ENCODE measurements around the gene UCP2.
A peak's percentile ranks its signal among the peaks of the same experiment; 100 is the strongest.
"Not testable (repeated sequence)": the region's sequence is repeated elsewhere in the genome, so short reads cannot be mapped to it uniquely, and the experiment has no call there.

Gene UCP2

GRCh38 chr11:73989156-73989555 is 6.5 kb upstream of the UCP2 start:
- Histone ChIP-seq H3K9me3 (ENCODE audit: control insufficient read depth in 2 of 2, low read length in 2 of 2) (no peaks in the 10 kb centered on the region), H3K9ac (ENCODE audit: low read length in 2 of 2) (no peak overlapping the region), H3K4me1 (ENCODE audit: control insufficient read depth, insufficient read depth, low read length) (peaks cover under 1% of the 10 kb centered on the region), H3K4me3 (ENCODE audit: low read length in 2 of 2) (no peak overlapping the region), H3K36me3 (ENCODE audit: control insufficient read depth in 2 of 2, insufficient read depth in 2 of 2, low read length in 2 of 2) (no peaks in the 10 kb centered on the region), H3K27ac (ENCODE audit: low read length) (no peak overlapping the region), H3K27me3 (ENCODE audit: control insufficient read depth in 1 of 2, insufficient read depth in 2 of 2, low read length in 2 of 2) (no peaks in the 10 kb centered on the region)

DNA sequence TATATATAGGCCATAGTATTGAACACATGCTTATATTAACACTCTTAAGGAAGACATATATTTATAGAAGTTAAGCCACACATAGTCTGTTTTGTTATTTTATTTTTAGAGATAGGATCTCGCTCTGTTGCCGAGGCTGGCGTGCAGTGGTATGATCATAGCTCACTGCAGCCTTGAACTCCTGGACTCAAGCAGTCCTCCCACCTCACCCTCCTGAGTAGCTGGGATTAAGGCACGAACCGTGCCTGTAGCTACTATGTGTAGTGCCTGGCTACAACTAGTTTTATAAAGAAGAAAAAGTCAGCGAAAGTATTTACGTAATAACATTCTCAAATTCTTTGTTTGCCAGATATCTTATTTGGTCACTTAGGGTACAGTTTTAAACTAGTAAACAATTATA is 5.6 kb upstream of the UCP2 start:
- Histone ChIP-seq H3K9me3 (ENCODE audit: control insufficient read depth in 2 of 2, low read length in 2 of 2) (no peaks in the 10 kb centered on the region), H3K4me1 (ENCODE audit: control insufficient read depth, insufficient read depth, low read length) (peaks cover 9% of the 10 kb centered on the region), H3K27me3 (ENCODE audit: control insufficient read depth in 1 of 2, insufficient read depth in 2 of 2, low read length in 2 of 2) (no peaks in the 10 kb centered on the region), H3K9ac (ENCODE audit: low read length in 2 of 2) (no peak overlapping the region), H3K4me3 (ENCODE audit: low read length in 2 of 2) (no peak overlapping the region), H3K36me3 (ENCODE audit: control insufficient read depth in 2 of 2, insufficient read depth in 2 of 2, low read length in 2 of 2) (no peaks in the 10 kb centered on the region), H3K27ac (ENCODE audit: low read length) (no peak overlapping the region)

DNA sequence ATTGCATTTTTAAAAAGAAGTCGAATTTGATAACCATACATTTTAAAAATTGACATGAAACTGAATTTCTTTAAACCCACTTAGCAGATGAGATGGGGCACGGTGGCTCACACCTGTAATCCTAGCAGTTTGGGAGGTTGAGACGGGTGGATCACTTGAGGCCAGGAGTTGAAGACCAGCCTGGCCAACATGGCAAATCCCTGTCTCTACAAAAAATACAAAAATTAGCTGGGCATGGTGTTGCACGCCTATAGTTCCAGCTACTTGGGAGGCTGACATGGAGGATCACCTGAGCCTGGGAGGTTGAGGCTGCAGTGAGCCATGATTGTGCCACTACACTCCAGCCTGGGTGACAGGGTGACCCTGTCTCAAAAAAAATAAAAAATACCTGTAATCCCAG is 3.0 kb upstream of the UCP2 start:
- not testable (repeated sequence) for H3K9ac ChIP-seq (ENCODE audit: low read length in 2 of 2); H3K36me3 ChIP-seq (ENCODE audit: control insufficient read depth in 2 of 2, insufficient read depth in 2 of 2, low read length in 2 of 2); H3K9me3 ChIP-seq (ENCODE audit: control insufficient read depth in 2 of 2, low read length in 2 of 2); H3K27me3 ChIP-seq (ENCODE audit: control insufficient read depth in 1 of 2, insufficient read depth in 2 of 2, low read length in 2 of 2); H3K4me3 ChIP-seq (ENCODE audit: low read length in 2 of 2); H3K27ac ChIP-seq (ENCODE audit: low read length)
- peaks cover 27% of the 10 kb centered on the region for H3K4me1 ChIP-seq (ENCODE audit: control insufficient read depth, insufficient read depth, low read length)

GRCh38 chr11:73983741-73984538 is 1.3 kb upstream of the UCP2 start:
- H3K27ac ChIP-seq (ENCODE audit: low read length), result peak overlapping the region; percentile 94
- no peaks in the 10 kb centered on the region for H3K9me3 ChIP-seq (ENCODE audit: control insufficient read depth in 2 of 2, low read length in 2 of 2)
- H3K9ac ChIP-seq (ENCODE audit: low read length in 2 of 2), result peak overlapping the region; percentile 67 to 94
- peaks cover 30% of the 10 kb centered on the region for H3K4me1 ChIP-seq (ENCODE audit: control insufficient read depth, insufficient read depth, low read length)
- H3K4me3 ChIP-seq (ENCODE audit: low read length in 2 of 2), result peak overlapping the region; percentile 74 to 97
- no peaks in the 10 kb centered on the region for H3K27me3 ChIP-seq (ENCODE audit: control insufficient read depth in 1 of 2, insufficient read depth in 2 of 2, low read length in 2 of 2)
- peaks cover 0 to 4% of the 10 kb centered on the region in 2 donors for H3K36me3 ChIP-seq (ENCODE audit: control insufficient read depth in 2 of 2, insufficient read depth in 2 of 2, low read length in 2 of 2)

DNA sequence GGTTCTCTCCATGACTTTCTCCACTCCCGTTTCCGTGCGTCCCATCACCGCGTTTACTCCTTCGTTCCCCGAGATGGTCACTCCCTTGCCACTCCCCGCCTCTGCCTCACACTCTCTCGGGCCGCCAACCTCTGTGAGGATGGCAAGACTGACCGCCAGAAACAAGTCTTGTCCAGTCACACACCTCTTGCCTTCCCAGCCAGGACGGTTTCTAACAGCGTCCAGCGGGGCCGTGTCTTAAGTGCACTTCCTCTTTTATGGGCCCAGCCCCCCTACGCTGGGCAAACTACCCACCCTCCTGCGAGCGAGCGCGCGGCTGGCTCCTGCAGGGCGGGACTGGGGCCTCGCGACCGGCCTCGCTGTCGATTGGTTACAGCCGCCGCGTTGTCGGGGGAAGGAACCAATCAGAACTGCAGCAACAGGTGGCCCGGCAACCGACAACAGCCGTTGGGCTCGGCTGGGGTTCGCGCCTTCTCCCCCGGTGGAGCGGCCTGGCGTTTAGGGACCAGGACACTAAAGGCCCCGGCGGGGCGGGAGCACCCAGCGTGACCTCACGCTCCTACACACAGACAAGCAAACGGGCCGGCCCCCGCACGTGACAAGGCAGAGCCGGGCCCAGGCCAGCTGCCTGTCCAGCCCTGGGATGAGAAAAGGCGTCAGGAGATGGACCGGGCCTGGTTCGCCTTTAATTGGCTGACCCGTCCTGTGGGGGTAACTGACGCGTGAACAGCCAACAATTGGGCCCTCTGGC is 522 bp upstream of the UCP2 start:
- Histone ChIP-seq H3K27ac (ENCODE audit: low read length) (peak overlapping the region; percentile 94), H3K4me3 (ENCODE audit: low read length in 2 of 2) (peak overlapping the region; percentile 74 to 97), H3K9me3 (ENCODE audit: control insufficient read depth in 2 of 2, low read length in 2 of 2) (no peaks in the 10 kb centered on the region), H3K4me1 (ENCODE audit: control insufficient read depth, insufficient read depth, low read length) (peaks cover 30% of the 10 kb centered on the region), H3K9ac (ENCODE audit: low read length in 2 of 2) (peak overlapping the region; percentile 67 to 94), H3K27me3 (ENCODE audit: control insufficient read depth in 1 of 2, insufficient read depth in 2 of 2, low read length in 2 of 2) (no peaks in the 10 kb centered on the region), H3K36me3 (ENCODE audit: control insufficient read depth in 2 of 2, insufficient read depth in 2 of 2, low read length in 2 of 2) (peaks cover 4 to 5% of the 10 kb centered on the region in 2 donors)

GRCh38 chr11:73981051-73981805 is 1.4 kb downstream of the UCP2 start:
- H3K4me3 ChIP-seq (ENCODE audit: low read length in 2 of 2), result peak overlapping the region in 1 of 2 donors; percentile 97
- H3K9ac ChIP-seq (ENCODE audit: low read length in 2 of 2), result peak overlapping the region in 1 of 2 donors; percentile 67

GRCh38 chr11:73980001-73980961 is 2.4 kb downstream of the UCP2 start:
- no peaks in the 10 kb centered on the region for H3K27me3 ChIP-seq (ENCODE audit: control insufficient read depth in 1 of 2, insufficient read depth in 2 of 2, low read length in 2 of 2)
- peaks cover 30% of the 10 kb centered on the region for H3K4me1 ChIP-seq (ENCODE audit: control insufficient read depth, insufficient read depth, low read length)
- H3K4me3 ChIP-seq (ENCODE audit: low read length in 2 of 2), result peak overlapping the region in 1 of 2 donors; percentile 8
- H3K36me3 ChIP-seq (ENCODE audit: control insufficient read depth in 2 of 2, insufficient read depth in 2 of 2, low read length in 2 of 2), result peaks cover 15 to 21% of the 10 kb centered on the region in 2 donors
- H3K9me3 ChIP-seq (ENCODE audit: control insufficient read depth in 2 of 2, low read length in 2 of 2), result no peaks in the 10 kb centered on the region
- no peak overlapping the region for H3K9ac ChIP-seq (ENCODE audit: low read length in 2 of 2)
- H3K27ac ChIP-seq (ENCODE audit: low read length), result peak overlapping the region; percentile 94

More at GRCh38 chr11:73981051-73981805, 1.4 kb downstream of the UCP2 start:
- no peaks in the 10 kb centered on the region for H3K9me3 ChIP-seq (ENCODE audit: control insufficient read depth in 2 of 2, low read length in 2 of 2)
- H3K4me1 ChIP-seq (ENCODE audit: control insufficient read depth, insufficient read depth, low read length), result peaks cover 30% of the 10 kb centered on the region
- peaks cover 15 to 18% of the 10 kb centered on the region in 2 donors for H3K36me3 ChIP-seq (ENCODE audit: control insufficient read depth in 2 of 2, insufficient read depth in 2 of 2, low read length in 2 of 2)
- peak overlapping the region; percentile 94 for H3K27ac ChIP-seq (ENCODE audit: low read length)
- no peaks in the 10 kb centered on the region for H3K27me3 ChIP-seq (ENCODE audit: control insufficient read depth in 1 of 2, insufficient read depth in 2 of 2, low read length in 2 of 2)

DNA sequence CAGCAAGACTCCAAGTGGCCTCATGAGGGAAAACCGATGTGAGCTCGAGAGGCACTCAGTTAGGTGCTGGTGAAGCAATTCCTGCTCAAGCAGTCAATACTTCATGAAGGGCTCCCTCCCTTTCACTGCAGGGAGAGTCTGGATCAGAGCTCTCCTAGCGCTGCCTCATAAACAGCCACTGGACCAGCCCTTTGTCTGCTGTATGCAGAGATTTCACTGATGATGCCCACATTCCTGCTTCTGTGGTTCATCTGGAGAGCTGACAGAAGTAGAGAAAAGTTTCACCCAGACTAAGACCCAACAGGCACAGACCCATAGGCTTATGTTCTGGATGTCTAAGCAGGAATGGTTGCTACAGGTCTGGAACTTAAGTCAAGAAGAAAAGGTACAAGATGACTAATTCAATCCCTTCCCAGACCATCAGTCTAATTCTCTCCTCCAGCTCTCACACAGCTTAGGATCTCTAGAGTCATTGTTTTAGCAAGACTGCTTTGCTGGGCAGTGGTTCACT is 4.0 kb downstream of the UCP2 start:
- Histone ChIP-seq H3K4me3 (ENCODE audit: low read length in 2 of 2) (no peak overlapping the region), H3K4me1 (ENCODE audit: control insufficient read depth, insufficient read depth, low read length) (peaks cover 30% of the 10 kb centered on the region), H3K9me3 (ENCODE audit: control insufficient read depth in 2 of 2, low read length in 2 of 2) (no peaks in the 10 kb centered on the region), H3K27ac (ENCODE audit: low read length) (no peak overlapping the region), H3K27me3 (ENCODE audit: control insufficient read depth in 1 of 2, insufficient read depth in 2 of 2, low read length in 2 of 2) (no peaks in the 10 kb centered on the region), H3K36me3 (ENCODE audit: control insufficient read depth in 2 of 2, insufficient read depth in 2 of 2, low read length in 2 of 2) (peaks cover 15 to 28% of the 10 kb centered on the region in 2 donors), H3K9ac (ENCODE audit: low read length in 2 of 2) (no peak overlapping the region)

DNA sequence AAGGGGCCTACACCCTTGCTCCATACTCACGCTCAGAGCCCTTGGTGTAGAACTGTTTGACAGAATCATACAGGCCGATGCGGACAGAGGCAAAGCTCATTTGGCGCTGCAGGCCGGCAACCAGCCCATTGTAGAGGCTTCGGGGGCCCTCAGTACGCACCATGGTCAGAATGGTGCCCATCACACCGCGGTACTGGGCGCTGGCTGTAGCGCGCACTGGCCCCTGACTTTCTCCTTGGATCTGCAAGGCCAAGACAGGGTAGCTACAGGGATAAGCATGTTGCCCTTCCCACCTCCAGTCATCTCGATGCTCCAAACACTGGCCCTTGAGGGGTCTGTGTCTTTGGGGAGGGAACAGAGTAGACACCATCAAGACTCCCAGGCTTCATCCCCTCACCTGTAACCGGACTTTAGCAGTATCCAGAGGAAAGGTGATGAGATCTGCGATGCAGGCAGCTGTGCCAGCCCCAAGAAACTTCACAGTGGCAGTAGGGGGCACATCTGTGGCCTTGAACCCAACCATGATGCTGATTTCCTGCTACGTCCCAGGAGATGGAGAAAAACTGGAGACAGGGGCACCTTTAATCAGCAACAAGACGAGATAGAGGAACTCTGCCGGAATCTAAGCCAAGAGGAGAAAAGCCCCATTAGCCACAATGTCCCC is 4.7 kb downstream of the UCP2 start:
- no peaks in the 10 kb centered on the region for H3K9me3 ChIP-seq (ENCODE audit: control insufficient read depth in 2 of 2, low read length in 2 of 2)
- H3K9ac ChIP-seq (ENCODE audit: low read length in 2 of 2), result no peak overlapping the region
- no peak overlapping the region for H3K4me3 ChIP-seq (ENCODE audit: low read length in 2 of 2)
- peaks cover 15 to 28% of the 10 kb centered on the region in 2 donors for H3K36me3 ChIP-seq (ENCODE audit: control insufficient read depth in 2 of 2, insufficient read depth in 2 of 2, low read length in 2 of 2)
- peaks cover 27% of the 10 kb centered on the region for H3K4me1 ChIP-seq (ENCODE audit: control insufficient read depth, insufficient read depth, low read length)
- no peak overlapping the region for H3K27ac ChIP-seq (ENCODE audit: low read length)
- no peaks in the 10 kb centered on the region for H3K27me3 ChIP-seq (ENCODE audit: control insufficient read depth in 1 of 2, insufficient read depth in 2 of 2, low read length in 2 of 2)
